Stimulated activated CD4-positive, alpha-beta T cell treated with anti-CD3 and anti-CD28 coated beads, Interleukin-2, amount 100 ng/mL, for 24 hours (primary cell): ENCODE results near the gene NANP.
"Not testable (repeated sequence)": the region's sequence is repeated elsewhere in the genome, so short reads cannot be mapped to it uniquely, and the experiment has no call there.

ENCODE experiments used
- DNase-seq, 2 donors: peaks; one replicate each; pipeline ENCODE4 v3.0.0-alpha.2; 2020

The NANP gene, protein sequence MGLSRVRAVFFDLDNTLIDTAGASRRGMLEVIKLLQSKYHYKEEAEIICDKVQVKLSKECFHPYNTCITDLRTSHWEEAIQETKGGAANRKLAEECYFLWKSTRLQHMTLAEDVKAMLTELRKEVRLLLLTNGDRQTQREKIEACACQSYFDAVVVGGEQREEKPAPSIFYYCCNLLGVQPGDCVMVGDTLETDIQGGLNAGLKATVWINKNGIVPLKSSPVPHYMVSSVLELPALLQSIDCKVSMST

GRCh38 chr20:25623736-25624499, at the start of gene NANP:
TSS of gene NANP (minus strand) at chr20:25624014. CDS start at chr20:25623948, 66 bp downstream.
- DNase-seq: peak; percentile 86 to 92

GRCh38 chr20:25672659-25673235, 48.9 kb upstream of the NANP start:
- no peak for DNase-seq

- no peak for DNase-seq
Observed at GRCh38 chr20:25669826-25670422, 46.1 kb upstream of the NANP start.

DNA sequence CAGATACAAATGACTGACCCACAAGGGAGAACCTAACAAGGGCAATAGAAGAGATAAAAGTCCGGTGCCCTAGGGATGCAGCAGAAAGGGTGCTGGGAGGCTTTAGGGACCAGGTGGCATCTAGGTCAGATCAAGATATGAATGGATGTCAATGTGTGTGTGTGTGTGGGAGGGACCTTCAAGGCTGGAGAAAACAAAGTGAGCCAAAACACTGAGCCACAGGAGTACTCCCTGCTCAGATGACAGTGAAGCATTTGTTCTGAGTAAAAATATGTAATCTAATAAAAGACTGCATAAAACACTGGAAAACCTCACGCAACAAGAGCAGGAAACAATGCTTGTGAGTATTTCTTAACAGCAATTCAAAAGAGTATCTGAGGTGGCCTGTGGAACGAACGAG, 44.6 kb upstream of the NANP start:
- no peak for DNase-seq

DNA sequence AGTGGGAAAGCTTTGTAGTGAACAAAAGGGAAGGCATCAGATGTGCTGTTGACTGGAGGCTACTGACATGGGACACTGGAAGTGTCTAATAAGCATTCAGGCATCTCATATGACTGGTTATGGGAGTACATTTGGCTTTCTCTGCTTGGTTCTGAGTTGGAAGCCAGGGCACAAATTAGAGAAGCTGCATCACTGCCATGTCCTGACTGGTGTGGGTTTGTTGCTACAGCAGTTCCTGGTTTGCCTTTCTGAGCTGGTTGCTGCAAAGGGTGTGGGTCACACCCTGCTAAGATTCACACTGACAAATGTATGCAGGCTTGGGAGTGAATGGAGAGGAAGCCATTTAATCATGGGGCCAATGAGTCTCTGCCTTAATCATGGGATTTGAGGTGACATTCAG, 36.2 kb upstream of the NANP start:
- no peak for DNase-seq

GRCh38 chr20:25654487-25654886, 30.7 kb upstream of the NANP start:
- DNase-seq: no peak

DNA sequence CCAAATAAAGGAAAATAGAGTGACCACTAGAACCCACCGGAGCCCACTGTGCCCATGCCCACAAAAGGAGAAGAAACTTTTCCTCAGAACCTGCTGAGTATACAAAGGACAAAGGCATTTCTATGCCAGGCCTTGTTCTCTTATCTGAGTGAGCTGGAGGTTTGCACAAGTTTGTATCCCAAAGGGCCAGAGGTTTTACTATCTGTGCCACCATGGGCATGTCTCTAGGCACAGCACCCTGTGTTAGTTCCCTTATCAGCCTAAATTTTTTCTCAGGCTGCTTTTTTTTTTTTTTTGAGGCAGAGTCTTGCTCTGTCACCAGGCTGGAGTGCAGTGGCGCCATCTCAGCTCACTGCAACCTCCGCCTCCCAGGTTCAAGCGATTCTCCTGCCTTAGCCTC, 29.1 kb upstream of the NANP start:
- not testable (repeated sequence) for DNase-seq

DNA sequence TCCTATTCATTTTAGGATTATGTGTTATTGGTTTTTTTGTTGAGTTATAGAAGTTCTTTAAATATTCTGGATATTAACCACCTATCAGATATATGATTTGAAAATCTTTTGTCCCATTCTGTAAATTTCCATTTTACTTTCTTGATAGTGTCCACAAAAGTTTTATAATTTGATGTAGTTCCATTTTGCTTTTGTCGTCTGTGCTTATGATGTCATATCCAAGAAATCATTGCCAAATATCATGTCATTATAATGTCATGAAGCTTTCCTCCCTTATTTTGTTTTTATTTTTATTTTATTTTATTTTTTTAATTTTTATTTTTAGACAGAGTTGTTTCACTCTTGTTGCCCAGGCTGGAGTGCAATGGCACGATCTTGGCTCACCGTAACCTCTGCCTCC, 21.0 kb upstream of the NANP start:
- no peak for DNase-seq

- DNase-seq: no peak
Observed at GRCh38 chr20:25643716-25644115, 19.9 kb upstream of the NANP start.

- DNase-seq: no peak
Observed at GRCh38 chr20:25637247-25637646, 13.4 kb upstream of the NANP start.

DNA sequence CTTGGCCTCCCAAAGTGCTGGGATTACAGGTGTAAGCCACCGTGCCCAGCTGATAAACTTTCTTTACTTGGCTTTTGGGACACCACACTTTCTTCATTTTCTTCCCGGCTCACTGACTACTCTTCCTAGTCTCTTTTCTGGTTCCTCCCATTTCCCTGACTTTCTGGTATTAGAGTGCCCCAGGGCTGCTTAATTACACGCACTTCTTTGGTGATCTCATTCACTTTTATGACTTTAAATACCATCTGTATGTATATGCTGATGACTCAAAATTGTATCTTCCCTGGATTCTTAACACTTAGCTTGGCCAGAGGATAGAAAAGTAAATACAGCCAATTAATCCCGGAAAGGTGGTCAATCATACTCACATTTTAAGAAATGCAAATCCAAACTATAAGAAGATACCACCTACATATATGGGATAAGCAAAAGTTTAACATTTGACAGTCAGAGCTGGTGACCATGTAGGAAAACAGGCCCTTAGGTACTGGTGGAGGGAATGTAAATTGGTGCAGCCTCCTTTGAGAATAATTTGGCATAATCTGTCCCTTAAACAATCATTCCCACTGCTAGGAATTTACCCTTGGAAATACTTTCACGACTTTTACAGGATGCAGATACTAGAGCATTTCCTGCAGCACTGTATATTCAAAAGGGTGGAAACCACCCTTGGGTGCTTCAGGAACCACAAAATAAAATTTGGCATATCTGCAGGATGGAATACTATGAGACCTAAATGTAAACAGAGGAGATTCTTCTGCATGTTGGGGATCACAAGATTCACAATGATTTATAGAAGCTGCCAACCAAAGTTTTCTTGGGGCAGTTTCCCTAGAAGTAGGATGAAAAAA, 9.4 kb upstream of the NANP start:
- no peak for DNase-seq

- not testable (repeated sequence) for DNase-seq
Observed at GRCh38 chr20:25630615-25631014, 6.8 kb upstream of the NANP start.

- DNase-seq: no peak
Observed at GRCh38 chr20:25629816-25630499, 6.1 kb upstream of the NANP start.

DNA sequence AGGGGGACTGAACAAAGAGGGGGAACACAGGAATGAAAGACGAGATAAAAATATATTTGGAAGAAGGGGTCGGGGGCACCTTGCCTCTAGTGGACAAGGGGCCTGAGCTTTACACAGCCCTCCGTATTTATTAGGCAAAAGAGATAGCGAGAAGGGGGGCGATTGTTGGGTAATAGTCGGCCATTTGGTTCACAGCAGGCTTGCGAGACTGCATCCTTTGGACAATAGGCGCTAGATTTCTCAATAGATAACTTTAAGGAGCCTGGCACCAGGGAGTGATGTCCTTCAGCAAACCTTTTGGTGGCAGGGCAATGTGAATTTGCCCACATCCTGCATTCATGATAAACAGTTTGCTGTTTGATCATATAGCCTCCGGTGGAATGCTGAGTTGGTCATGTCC, 3.0 kb upstream of the NANP start:
- no peak for DNase-seq

DNA sequence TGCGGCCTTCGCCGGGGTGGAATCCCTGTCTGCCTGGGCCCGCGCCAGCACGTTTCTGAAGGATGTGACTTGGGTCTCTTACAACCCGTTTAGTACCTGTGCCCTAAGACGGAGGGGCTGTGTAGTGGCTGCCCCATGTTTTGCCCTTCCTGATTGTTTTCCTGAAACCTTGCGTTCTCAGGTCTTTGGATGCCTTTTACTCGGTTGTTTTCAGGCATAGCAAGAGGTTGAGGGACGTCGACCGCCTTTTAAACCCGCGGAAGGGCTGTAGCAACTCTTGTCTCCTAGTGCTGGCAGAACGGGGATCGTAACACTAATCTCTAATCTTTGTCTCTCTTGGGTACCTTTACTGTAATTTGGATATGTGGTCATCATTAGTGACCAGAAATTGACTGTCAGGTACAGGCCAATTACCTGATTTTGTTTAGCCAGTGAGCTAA, 706 bp upstream of the NANP start:
- no peak for DNase-seq

- DNase-seq: peak; percentile 41 to 49
Observed at GRCh38 chr20:25623225-25623735, 534 bp downstream of the NANP start.

GRCh38 chr20:25622450-25623224, 1.2 kb downstream of the NANP start:
- no peak for DNase-seq

DNA sequence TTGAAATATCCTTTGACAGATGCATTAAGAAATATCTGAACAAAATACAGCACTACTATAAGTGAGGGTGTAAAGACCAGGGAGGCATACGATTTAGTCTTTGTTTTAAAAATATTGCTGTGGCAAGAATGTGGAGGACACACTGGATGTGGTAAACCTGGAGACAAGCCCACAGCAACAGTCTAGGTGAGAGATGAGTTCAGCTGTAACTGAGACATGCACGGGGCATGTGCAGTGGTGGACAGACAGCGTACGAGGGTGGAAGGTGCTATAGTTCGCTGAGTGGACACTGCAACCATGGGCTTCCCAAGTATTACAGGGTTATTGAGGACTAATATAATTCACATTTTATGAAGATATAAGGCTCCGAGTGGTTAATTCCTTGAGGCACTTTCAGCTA, 1.8 kb downstream of the NANP start:
- DNase-seq: no peak

GRCh38 chr20:25619514-25619913, 4.3 kb downstream of the NANP start:
- no peak for DNase-seq

DNA sequence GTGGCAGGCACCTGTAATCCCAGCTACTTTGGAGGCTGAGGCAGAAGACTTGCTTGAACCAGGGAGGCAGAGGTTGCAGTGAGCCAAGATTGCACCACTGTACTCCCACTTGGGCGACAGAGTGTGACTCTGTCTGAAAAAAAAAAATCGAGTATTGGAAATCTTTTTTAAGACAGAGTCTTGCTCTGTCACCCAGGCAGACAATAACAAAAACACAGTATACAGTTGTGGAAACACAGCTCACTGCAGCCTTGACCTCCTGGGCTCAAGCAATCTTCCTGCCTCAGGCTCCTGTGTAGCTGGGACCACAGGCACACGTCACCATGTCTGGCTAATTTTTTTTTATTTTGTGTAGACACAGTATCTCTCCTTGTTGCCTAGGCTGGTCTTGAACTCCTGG, 15.0 kb downstream of the NANP start:
- DNase-seq: no peak

GRCh38 chr20:25606094-25606695, 17.6 kb downstream of the NANP start:
- DNase-seq: no peak
